Activated CD4-positive, alpha-beta T cell treated with anti-CD3 and anti-CD28 coated beads, Interleukin-2, amount 10 ng/mL, durations not matched to agents 7 days and 5 days (primary cell): Measurements from ENCODE around the gene LGR5. TPM values are rescaled to one million over a fixed set of nuclear protein-coding genes. Genes with fewer than 3 reads are reported as not detected.

ENCODE experiments used
- CTCF ChIA-PET: fragments of 350-600 bp; sonication (Branson Sonifier 250); formaldehyde crosslinking; loops from one replicate; lab custom pipeline; 2021; ENCODE audit warnings: antibody characterized with exemption; lab: Charles Lee
- POLR2A ChIA-PET: fragments of 350-600 bp; sonication (Branson Sonifier 250); formaldehyde crosslinking; loops from one replicate; lab custom pipeline; 2021; ENCODE audit warnings: antibody characterized with exemption; lab: Charles Lee
- DNase-seq: peaks from one replicate; pipeline ENCODE4 v3.0.0-alpha.2; 2020
- H3K27ac Mint-ChIP-seq: one replicate; pipeline ENCODE4 v1.8.0; 2021; ENCODE audit warnings: mild to moderate bottlenecking, moderate library complexity, mixed read lengths
- H3K27me3 Mint-ChIP-seq: one replicate; pipeline ENCODE4 v1.8.0; 2021; ENCODE audit warnings: mixed read lengths
- H3K36me3 Mint-ChIP-seq: one replicate; pipeline ENCODE4 v1.8.0; 2021; ENCODE audit warnings: low read depth, mixed read lengths
- H3K4me1 Mint-ChIP-seq: one replicate; pipeline ENCODE4 v1.8.0; 2021; ENCODE audit warnings: mixed read lengths
- H3K4me3 Mint-ChIP-seq: one replicate; pipeline ENCODE4 v1.8.0; 2021; ENCODE audit warnings: mild to moderate bottlenecking, moderate library complexity, mixed read lengths
- H3K9me3 Mint-ChIP-seq: one replicate; pipeline ENCODE4 v1.8.0; 2021; ENCODE audit warnings: mixed read lengths
- total RNA-seq, 2 experiments: library from RNA; stranded (reverse); gene quantifications; one replicate each; pipeline ENCODE4 v1.2.3, GENCODE V29; 2021

The LGR5 gene
- total RNA-seq, 2 experiments from 2014 or later: not detected

DNA sequence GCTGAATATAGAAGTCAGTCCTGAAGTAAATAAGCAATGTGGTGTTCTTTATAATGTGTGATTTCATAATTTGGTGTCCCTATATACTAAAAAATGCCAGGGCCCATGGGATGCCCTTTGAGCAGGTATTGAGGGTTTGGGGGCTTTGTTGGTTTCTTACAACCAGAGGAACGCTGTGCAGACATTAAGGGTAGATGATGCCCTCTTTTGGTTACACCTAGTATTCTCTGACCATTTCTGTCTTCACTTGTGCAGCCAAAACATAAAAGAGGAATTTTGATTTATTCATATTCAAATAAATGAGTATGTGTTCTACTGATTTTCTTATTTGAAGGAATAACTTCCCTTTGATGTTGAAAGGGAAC lies 3.0 kb downstream of the LGR5 start:
- DNase-seq: no peak
- H3K27ac Mint-ChIP-seq: no peak overlapping the region
- peaks cover 1% of the 10 kb centered on the region for H3K9me3 Mint-ChIP-seq
- H3K4me1 Mint-ChIP-seq: peaks cover 23% of the 10 kb centered on the region
- H3K27me3 Mint-ChIP-seq: peaks cover 71% of the 10 kb centered on the region
- H3K36me3 Mint-ChIP-seq: peaks cover 2% of the 10 kb centered on the region
- ChIA-PET POLR2A (no interaction called here), CTCF (no interaction called here)
- H3K4me3 Mint-ChIP-seq: no peak overlapping the region

DNA sequence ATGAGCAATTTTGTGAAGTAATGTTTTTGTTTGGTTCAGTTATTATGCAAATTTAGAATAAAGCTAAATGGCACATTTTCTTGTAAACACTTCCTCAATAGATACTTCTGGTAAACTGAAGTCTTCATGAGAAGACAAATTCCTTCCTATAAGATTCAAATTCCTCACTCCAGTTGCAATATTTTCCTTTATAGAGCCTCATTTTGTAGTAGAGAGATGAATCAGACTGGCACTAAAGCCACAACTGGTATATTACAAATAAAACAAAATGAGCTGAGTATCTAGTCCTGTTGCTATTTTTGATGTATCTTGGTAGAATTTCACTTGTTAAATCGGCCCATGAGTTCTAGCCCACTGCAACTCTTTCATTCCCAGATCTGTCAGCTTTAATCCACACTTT lies 5.5 kb downstream of the LGR5 start:
- no peak for DNase-seq
- H3K4me1 Mint-ChIP-seq: peaks cover 13% of the 10 kb centered on the region
- H3K36me3 Mint-ChIP-seq: peaks cover 2% of the 10 kb centered on the region
- H3K4me3 Mint-ChIP-seq: no peak overlapping the region
- ChIA-PET CTCF (no interaction called here), POLR2A (no interaction called here)
- no peak overlapping the region for H3K27ac Mint-ChIP-seq
- H3K9me3 Mint-ChIP-seq: no peaks in the 10 kb centered on the region
- H3K27me3 Mint-ChIP-seq: peaks cover 61% of the 10 kb centered on the region

DNA sequence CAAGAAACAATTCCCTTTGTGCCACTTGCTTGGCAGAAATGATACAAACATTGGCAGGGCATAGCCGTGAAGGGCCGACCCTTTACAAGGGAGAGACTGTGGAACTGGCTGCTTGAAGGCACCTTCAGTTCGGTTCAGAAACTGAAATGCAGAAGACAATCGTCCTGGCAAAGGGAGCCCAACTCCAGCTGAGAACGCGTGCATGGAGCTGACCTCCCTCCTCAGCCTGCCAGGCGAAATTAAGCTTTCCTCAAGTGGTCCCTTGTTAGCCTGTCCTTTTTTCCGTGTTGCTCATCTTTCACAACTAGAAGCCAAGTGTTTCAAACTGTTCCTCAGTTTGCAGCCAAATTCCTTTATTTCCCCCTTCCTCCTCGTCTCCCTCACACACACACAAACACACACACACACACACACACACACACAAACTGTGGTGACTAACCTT lies 8.1 kb downstream of the LGR5 start:
- Mint-ChIP-seq H3K9me3 (no peaks in the 10 kb centered on the region), H3K4me1 (no peaks in the 10 kb centered on the region), H3K4me3 (no peak overlapping the region), H3K36me3 (no peaks in the 10 kb centered on the region), H3K27me3 (peaks cover 42% of the 10 kb centered on the region), H3K27ac (no peak overlapping the region)
- POLR2A ChIA-PET: no interaction called here
- CTCF ChIA-PET: no interaction called here
- no peak for DNase-seq

DNA sequence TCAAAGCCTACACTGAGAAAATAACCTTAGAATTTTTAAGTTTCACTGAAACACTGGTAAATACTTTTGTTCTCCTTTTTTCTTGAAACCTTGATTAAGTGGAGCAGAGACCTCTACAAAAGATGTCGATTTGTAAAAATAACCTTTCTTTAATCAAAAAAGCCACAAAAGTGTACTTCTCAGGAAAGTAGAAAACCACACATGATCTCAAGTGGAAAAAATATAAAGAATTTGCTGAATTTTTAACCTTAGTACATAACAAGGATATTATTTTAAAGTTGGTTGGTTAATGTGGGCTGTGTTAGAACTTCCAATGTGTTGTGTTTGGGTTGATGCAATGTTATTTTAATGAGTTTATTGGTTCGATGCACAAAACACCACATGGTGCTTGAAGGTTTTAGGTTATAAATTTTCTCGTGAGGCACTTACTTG lies 8.6 kb downstream of the LGR5 start:
- DNase-seq: no peak
- no peaks in the 10 kb centered on the region for H3K9me3 Mint-ChIP-seq
- no peaks in the 10 kb centered on the region for H3K4me1 Mint-ChIP-seq
- H3K36me3 Mint-ChIP-seq: no peaks in the 10 kb centered on the region
- ChIA-PET POLR2A (no interaction called here), CTCF (no interaction called here)
- no peak overlapping the region for H3K4me3 Mint-ChIP-seq
- no peak overlapping the region for H3K27ac Mint-ChIP-seq
- peaks cover 38% of the 10 kb centered on the region for H3K27me3 Mint-ChIP-seq

- Mint-ChIP-seq H3K27ac (no peak overlapping the region), H3K4me3 (no peak overlapping the region), H3K36me3 (no peaks in the 10 kb centered on the region), H3K9me3 (no peaks in the 10 kb centered on the region), H3K27me3 (peaks cover 40% of the 10 kb centered on the region), H3K4me1 (no peaks in the 10 kb centered on the region)
- CTCF ChIA-PET: no interaction called here
- POLR2A ChIA-PET: no interaction called here
- no peak for DNase-seq
Measured at GRCh38 chr12:71449373-71450070, 9.9 kb downstream of the LGR5 start.

DNA sequence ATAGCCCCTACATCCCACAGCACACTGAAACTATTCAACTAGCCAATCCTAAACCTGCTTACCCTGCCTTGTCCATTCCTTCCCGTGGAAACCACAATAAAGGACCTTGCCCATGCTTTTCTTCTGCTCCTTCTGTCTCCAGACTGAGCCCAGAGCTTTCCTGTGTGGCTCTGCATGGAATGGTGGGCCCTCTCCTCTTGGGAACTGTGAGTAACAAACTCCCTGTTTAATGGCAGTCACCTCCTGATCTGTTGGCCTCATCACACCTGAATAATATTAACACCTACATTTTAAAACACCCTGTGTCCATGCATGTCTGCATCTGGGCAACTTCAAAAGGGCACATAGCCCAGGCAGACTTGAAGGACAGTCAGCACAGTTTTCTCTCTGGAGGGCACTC lies 12.4 kb downstream of the LGR5 start:
- H3K27me3 Mint-ChIP-seq: peaks cover 33% of the 10 kb centered on the region
- H3K36me3 Mint-ChIP-seq: no peaks in the 10 kb centered on the region
- DNase-seq: no peak
- CTCF ChIA-PET: no interaction called here
- no peaks in the 10 kb centered on the region for H3K9me3 Mint-ChIP-seq
- no peak overlapping the region for H3K27ac Mint-ChIP-seq
- POLR2A ChIA-PET: no interaction called here
- H3K4me3 Mint-ChIP-seq: no peak overlapping the region
- H3K4me1 Mint-ChIP-seq: no peaks in the 10 kb centered on the region

- POLR2A ChIA-PET: no interaction called here
- CTCF ChIA-PET: no interaction called here
- Mint-ChIP-seq H3K4me1 (no peaks in the 10 kb centered on the region), H3K36me3 (no peaks in the 10 kb centered on the region), H3K27ac (no peak overlapping the region), H3K4me3 (no peak overlapping the region), H3K27me3 (peaks cover 25% of the 10 kb centered on the region), H3K9me3 (no peaks in the 10 kb centered on the region)
- DNase-seq: no peak
Measured at GRCh38 chr12:71455028-71455737, 15.6 kb downstream of the LGR5 start.

- no peaks in the 10 kb centered on the region for H3K4me1 Mint-ChIP-seq
- peaks cover 21% of the 10 kb centered on the region for H3K27me3 Mint-ChIP-seq
Measured at GRCh38 chr12:71456316-71456715, 16.7 kb downstream of the LGR5 start.

DNA sequence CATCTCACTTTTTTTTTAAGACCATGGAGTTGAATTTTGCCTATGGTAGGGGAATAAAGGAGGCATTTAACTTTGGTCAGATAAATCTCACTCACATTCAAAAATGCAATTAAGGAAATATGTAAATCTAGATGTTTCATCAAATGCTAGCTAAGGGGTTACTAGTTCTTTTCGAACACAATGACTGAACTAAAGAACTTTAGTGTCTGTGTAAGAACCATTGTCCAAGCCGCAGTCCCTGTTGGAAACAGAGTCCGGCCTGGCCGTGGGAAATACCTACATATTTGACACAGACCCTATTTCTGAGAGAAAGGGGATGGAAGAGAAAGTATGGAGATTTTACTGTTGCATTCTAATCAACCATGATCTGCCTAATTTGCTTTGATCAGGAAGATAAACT lies 17.4 kb downstream of the LGR5 start:
- no peaks in the 10 kb centered on the region for H3K36me3 Mint-ChIP-seq
- no peak overlapping the region for H3K4me3 Mint-ChIP-seq
- ChIA-PET POLR2A (no interaction called here), CTCF (interaction anchor here (0.6 kb wide), 1 partner anchor 52 kb away, joined by 3 read pairs; no protein-coding TSS in a partner anchor)
- H3K4me1 Mint-ChIP-seq: no peaks in the 10 kb centered on the region
- peaks cover 20% of the 10 kb centered on the region for H3K27me3 Mint-ChIP-seq
- no peak for DNase-seq
- no peaks in the 10 kb centered on the region for H3K9me3 Mint-ChIP-seq
- no peak overlapping the region for H3K27ac Mint-ChIP-seq

More at GRCh38 chr12:71456316-71456715, 16.7 kb downstream of the LGR5 start:
- DNase-seq: no peak
- Mint-ChIP-seq H3K9me3 (no peaks in the 10 kb centered on the region), H3K27ac (no peak overlapping the region), H3K36me3 (no peaks in the 10 kb centered on the region), H3K4me3 (no peak overlapping the region)
- ChIA-PET POLR2A (no interaction called here), CTCF (no interaction called here)

- Mint-ChIP-seq H3K27ac (no peak overlapping the region), H3K27me3 (peaks cover 10% of the 10 kb centered on the region), H3K4me3 (no peak overlapping the region), H3K4me1 (no peaks in the 10 kb centered on the region), H3K9me3 (no peaks in the 10 kb centered on the region), H3K36me3 (no peaks in the 10 kb centered on the region)
- DNase-seq: no peak
- POLR2A ChIA-PET: no interaction called here
- CTCF ChIA-PET: no interaction called here
Measured at GRCh38 chr12:71460318-71460717, 20.7 kb downstream of the LGR5 start.

DNA sequence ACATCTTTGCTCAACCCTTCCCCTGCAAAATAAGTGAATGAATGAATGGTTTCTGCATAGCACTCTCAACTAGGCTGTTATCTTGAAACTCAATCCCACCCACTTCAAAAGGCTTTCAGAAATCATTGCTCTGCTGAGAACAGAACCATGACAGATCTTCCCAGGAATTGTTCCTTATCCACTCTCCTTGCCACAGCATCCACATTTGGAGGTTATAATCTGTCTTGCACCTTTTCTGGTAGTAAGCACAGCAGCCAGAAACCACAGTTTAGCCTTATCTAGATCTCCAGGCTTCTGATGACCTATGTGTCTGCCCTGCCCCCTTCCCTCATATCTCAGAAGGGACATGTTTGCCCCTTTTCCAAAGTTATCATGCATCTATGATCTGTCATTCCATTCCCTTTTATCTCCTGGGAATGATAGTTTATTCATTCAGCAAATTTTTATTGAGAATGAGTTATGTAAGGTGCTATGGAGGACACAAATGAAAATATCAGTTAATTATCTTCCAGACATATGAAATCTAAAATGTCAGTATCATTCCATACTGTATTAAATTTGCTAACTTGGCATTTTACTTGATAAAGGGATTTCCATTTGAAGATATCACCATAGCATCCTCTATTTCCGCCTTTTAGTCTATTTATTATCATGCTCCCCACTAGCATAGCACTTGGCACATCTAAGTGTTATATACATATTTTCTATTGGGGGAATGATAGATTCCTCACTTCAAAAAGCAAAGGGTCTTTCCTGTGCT lies 21.4 kb downstream of the LGR5 start:
- H3K27ac Mint-ChIP-seq: no peak overlapping the region
- POLR2A ChIA-PET: no interaction called here
- no peaks in the 10 kb centered on the region for H3K9me3 Mint-ChIP-seq
- H3K27me3 Mint-ChIP-seq: peaks cover 13% of the 10 kb centered on the region
- H3K36me3 Mint-ChIP-seq: no peaks in the 10 kb centered on the region
- DNase-seq: no peak
- H3K4me1 Mint-ChIP-seq: no peaks in the 10 kb centered on the region
- CTCF ChIA-PET: no interaction called here
- no peak overlapping the region for H3K4me3 Mint-ChIP-seq

GRCh38 chr12:71461787-71462328 lies 22.3 kb downstream of the LGR5 start:
- Mint-ChIP-seq H3K27ac (no peak overlapping the region), H3K4me1 (no peaks in the 10 kb centered on the region), H3K27me3 (peaks cover 15% of the 10 kb centered on the region), H3K4me3 (no peak overlapping the region), H3K9me3 (no peaks in the 10 kb centered on the region), H3K36me3 (no peaks in the 10 kb centered on the region)
- no peak for DNase-seq
- POLR2A ChIA-PET: no interaction called here
- CTCF ChIA-PET: no interaction called here

GRCh38 chr12:71465796-71466195 lies 26.2 kb downstream of the LGR5 start:
- POLR2A ChIA-PET: no interaction called here
- Mint-ChIP-seq H3K4me3 (no peak overlapping the region), H3K4me1 (no peaks in the 10 kb centered on the region), H3K9me3 (no peaks in the 10 kb centered on the region), H3K36me3 (no peaks in the 10 kb centered on the region), H3K27me3 (peaks cover 8% of the 10 kb centered on the region), H3K27ac (no peak overlapping the region)
- CTCF ChIA-PET: no interaction called here
- DNase-seq: no peak
